HepG2 (cell line): Measurements from ENCODE around the gene RTEL1. TPM values are rescaled to one million over a fixed set of nuclear protein-coding genes. Genes with fewer than 3 reads are reported as not detected.

Source experiments
- DRAP1 ChIP-seq: IDR thresholded peaks from 2 replicates; pipeline ENCODE4 v1.6.1; 2016; ENCODE audit warnings: missing genetic modification reagents, missing compliant biosample characterization
- FOXA1 ChIP-seq, 2 experiments: fragments of 450-650 bp in 1 of 2; sonication (generic) in 1 of 2; formaldehyde crosslinking in 1 of 2; IDR thresholded peaks; 2 replicates each; pipeline versions ENCODE4 v1.4.0 to v1.6.1; 2016 to 2020; ENCODE audit warnings: missing genetic modification reagents in 1 of 2
- LBX2 ChIP-seq: sonication (generic); formaldehyde crosslinking; IDR thresholded peaks from 2 replicates; pipeline ENCODE4 v1.5.0; 2020; ENCODE audit warnings: missing genetic modification reagents, mild to moderate bottlenecking, borderline replicate concordance
- MLX ChIP-seq: IDR thresholded peaks from 2 replicates; pipeline ENCODE4 v1.6.1; 2016
- NFIB ChIP-seq: sonication (generic); formaldehyde crosslinking; IDR thresholded peaks from 2 replicates; pipeline ENCODE4 v1.9.0; 2021; ENCODE audit warnings: missing genetic modification reagents, mild to moderate bottlenecking, borderline replicate concordance
- RELA ChIP-seq: sonication (generic); formaldehyde crosslinking; IDR thresholded peaks from 2 replicates; pipeline ENCODE4 v1.4.0; 2020; ENCODE audit warnings: missing genetic modification reagents
- SAFB2 ChIP-seq: sonication (generic); formaldehyde crosslinking; IDR thresholded peaks from 2 replicates; pipeline ENCODE4 v1.5.1; 2020; ENCODE audit warnings: missing genetic modification reagents, low read depth, mild to moderate bottlenecking, borderline replicate concordance
- SETDB1 ChIP-seq: sonication (generic); formaldehyde crosslinking; IDR thresholded peaks from 2 replicates; pipeline ENCODE4 v1.5.1; 2020; ENCODE audit warnings: missing genetic modification reagents, mild to moderate bottlenecking, borderline replicate concordance
- YEATS4 ChIP-seq: sonication (generic); formaldehyde crosslinking; IDR thresholded peaks from 2 replicates; pipeline ENCODE4 v1.4.0; 2020; ENCODE audit warnings: missing genetic modification reagents, borderline replicate concordance
- ZFP62 ChIP-seq: sonication (generic); formaldehyde crosslinking; IDR thresholded peaks from 2 replicates; pipeline ENCODE4 v1.4.0; 2020; ENCODE audit warnings: missing genetic modification reagents
- ZFP90 ChIP-seq: sonication (generic); formaldehyde crosslinking; IDR thresholded peaks from 2 replicates; pipeline ENCODE4 v1.8.0; 2022; ENCODE audit warnings: missing genetic modification reagents, mild to moderate bottlenecking, inconsistent platforms, borderline replicate concordance
- ZNF558 ChIP-seq: sonication (generic); formaldehyde crosslinking; IDR thresholded peaks from 2 replicates; pipeline ENCODE4 v1.9.0; 2022; ENCODE audit warnings: mild to moderate bottlenecking, missing genetic modification reagents, borderline replicate concordance
- ZNF687 ChIP-seq: sonication (generic); formaldehyde crosslinking; IDR thresholded peaks from 2 replicates; pipeline ENCODE4 v1.5.1; 2020; ENCODE audit warnings: mild to moderate bottlenecking, missing genetic modification reagents, moderate library complexity
- ZNF776 ChIP-seq: sonication (generic); formaldehyde crosslinking; IDR thresholded peaks from 2 replicates; pipeline ENCODE4 v1.4.0; 2020; ENCODE audit warnings: mild to moderate bottlenecking, missing genetic modification reagents
- polyA plus RNA-seq, 8 experiments: library from polyadenylated mRNA; depleted of rRNA in 3 of 8; stranded (reverse) in 7 of 8; unstranded in 1 of 8; fragments of >200 nt; fragmentation: Illumina TruSeq in 4 of 8; extraction: Trizol in 4 of 8; gene quantifications; 2 replicates each; pipeline versions ENCODE4 v1.2.1 to v1.2.3, GENCODE V29; 2011 to 2016; ENCODE audit warnings: low read depth in 4 of 8, missing spikeins in 1 of 8, mixed read lengths in 1 of 8; ENCODE audit not compliant: insufficient read depth in 1 of 8
- total RNA-seq, 5 experiments: library from RNA; depleted of rRNA; stranded (reverse); fragments of >200 nt; fragmentation: Illumina TruSeq; extraction: Trizol; gene quantifications; 2 replicates each; pipeline ENCODE4 v1.2.3, GENCODE V29; 2016; ENCODE audit warnings: low read depth in 1 of 5

RTEL1 gene
- total and polyA plus RNA-seq, 2 of the 13 experiments (the other 11 are each of a cell fraction or from before 2014, with no cell fraction given): 21.8 to 36.4 TPM

GRCh38 chr20:63703976-63704748, 46.0 kb downstream of the RTEL1 start (continued):
- TF ChIP-seq ZNF687: no peak
- no peak for TF ChIP-seq DRAP1 (CRISPR knock-in tag)
- TF ChIP-seq FOXA1 (IDR thresholded peaks at IDR 0.05): no peak
- no peak for TF ChIP-seq FOXA1 (CRISPR knock-in tag; IDR thresholded peaks at IDR 0.05)
- TF ChIP-seq ZNF776 (CRISPR knock-in tag): 0 out of 2 replicates have a peak, but pooled peaks have one; percentile 35
- no peak for TF ChIP-seq ZNF558
- 0 out of 2 replicates have a peak, but pooled peaks have one; percentile 7 for TF ChIP-seq NFIB (CRISPR knock-in tag)
- TF ChIP-seq RELA (CRISPR knock-in tag): no peak
- no peak for TF ChIP-seq MLX
- no peak for TF ChIP-seq SETDB1 (CRISPR knock-in tag)
- TF ChIP-seq ZFP62 (CRISPR knock-in tag): no peak
- TF ChIP-seq ZFP90 (CRISPR knock-in tag): no peak
- 0 out of 2 replicates have a peak, but pooled peaks have one; percentile 29 for TF ChIP-seq SAFB2
- TF ChIP-seq LBX2 (CRISPR knock-in tag): no peak
- TF ChIP-seq YEATS4: no peak
